Measurements from ENCODE around the gene IL1A.

The IL1A gene

DNA sequence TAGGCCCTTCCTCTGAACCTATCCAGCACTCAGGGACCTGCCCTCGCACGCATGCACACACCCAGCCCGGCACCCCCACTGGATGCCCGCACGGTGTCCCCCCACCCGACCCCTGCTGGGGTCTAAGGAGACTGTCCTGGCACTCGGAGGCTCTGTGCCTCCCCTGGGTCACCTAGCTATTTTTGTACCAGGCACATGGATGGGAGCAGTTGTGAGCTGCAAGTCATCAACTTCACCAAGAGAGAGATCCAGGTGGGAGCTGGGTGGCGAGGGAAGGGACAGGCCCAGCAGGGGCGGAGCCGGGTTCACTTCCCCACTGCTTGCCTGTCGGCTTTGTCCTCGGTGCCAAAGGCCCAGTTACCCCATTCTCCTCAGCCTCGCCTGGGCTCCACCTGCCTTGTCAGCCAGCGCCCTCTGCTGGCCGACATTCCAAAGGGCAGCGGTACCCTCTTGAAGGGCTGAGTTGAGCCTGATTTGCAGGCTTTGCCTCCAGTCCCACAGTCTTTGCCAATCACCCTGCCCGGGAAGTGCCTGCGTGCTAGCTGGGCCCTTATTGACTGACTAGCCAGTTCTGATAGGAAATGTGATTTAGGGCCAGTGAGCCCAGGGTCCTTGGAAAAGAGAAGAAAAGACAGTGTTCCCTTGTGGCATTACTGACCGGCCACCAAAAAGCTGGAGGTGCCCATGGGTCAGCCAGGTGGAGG, 57.7 kb downstream of the IL1A start:
- DNase-seq (ENCODE audit: low spot score), result peak; percentile 93

DNA sequence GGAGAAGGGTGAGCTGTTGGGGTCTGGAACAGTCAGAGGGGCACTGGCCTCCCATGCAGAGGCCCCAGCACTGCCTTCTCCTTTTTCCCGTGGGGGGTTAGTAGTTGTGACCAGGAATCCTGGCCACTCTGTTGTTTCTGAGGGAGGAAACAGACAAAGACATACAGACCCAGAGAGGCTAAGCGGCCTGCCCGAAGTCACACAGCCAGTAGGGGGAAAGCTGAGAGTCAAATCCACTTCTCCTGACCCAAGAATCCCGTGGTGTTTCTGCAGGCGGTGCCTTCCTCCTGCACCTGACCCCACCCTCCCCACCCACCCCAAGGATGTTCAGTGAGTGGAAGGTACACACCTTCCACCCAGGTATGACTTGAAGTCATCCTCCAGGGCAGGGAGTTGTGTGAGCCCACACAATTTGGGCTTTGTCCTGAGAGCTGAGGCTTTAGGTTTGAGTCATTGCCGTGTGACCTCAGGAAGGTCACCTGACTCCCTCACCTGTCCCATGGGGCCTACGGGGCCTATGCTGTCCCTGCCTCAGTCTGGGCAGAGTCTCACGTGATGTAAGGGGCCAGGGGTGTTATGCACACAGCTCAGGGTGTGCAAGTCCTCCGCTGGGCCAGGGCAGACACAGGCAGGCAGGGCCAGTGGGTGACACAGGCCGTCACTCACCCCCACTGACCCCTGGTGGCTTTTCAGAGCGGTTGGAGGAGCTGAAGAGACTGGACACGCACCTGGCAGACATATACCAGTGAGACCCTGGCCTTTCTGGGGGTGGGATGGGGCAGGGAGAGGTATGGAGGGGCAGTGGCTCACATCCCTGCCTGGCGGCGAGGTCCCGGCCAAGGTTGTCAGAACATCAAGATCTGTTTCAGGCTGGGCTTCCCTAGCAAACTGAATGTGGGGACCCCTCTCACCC, 58.5 kb downstream of the IL1A start:
- DNase-seq (ENCODE audit: low spot score), result no peak

DNA sequence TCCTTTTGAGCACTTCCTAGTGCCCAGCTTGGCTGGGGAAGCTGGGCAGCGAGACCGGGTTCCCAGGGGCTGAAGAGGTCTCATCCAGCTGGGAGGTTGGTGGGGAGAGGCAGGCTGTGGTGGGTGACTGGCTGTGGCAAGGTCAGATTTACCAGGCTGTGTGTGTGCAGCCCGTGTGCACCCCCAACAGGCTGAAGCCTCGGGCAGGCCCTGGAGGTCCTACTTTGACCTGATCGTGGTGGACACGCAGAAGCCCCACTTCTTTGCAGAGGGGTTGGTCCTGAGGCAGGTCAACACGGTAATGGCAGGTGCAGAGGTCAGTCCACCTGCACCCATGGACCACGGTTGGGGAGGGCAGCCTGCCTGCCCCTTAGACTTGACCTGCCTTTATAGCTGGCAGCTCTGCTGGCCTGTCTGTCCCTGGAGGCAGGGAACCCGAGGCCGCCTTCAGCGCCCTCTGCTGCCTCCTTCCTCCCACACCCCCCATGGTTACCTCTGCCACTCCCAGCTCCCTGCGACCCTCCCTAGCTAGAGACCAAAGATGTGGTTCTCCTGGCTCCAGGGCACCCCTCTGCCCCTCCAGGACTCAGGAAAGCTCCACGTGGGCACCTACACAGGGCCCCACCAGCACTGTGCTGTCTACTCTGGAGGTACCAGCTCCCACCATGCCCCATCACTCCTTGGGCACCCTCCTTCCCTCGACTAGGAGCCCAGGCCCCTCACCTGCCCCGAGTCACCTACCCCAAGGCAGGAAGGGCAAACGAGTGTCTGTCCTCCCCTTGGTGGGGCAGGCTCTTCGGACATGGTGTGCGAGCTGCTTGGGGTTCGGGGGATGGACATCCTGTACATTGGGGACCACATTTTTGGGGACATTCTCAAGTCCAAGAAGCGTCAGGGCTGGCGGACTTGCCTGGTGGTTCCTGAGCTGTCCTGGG, 59.4 kb downstream of the IL1A start:
- no peak for DNase-seq (ENCODE audit: low spot score)

DNA sequence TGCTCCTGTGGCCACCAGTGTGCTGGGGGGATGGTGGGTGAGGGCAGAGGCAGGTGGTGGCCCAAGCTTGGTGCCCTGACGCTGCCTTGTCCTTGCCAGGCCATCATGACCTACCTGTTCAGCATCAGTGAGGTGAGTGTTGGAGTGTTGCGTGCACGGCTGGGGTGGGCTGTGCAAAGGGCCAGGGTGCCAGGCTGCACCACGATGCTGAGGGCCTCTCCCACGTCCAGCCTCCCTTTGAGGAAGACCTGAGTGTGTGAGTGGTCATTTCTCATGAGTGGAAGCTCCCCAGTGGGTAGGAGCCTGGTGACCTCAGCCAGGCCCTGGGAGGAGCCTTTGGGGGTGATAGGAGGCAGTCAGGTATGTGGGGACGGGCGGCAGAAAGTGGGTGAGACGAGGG, 60.3 kb downstream of the IL1A start:
- DNase-seq (ENCODE audit: low spot score), result no peak

All from ecto neural progenitor cell (in vitro differentiated cells).